ENCODE results near the gene PROM2. TPM values are rescaled to one million over a fixed set of nuclear protein-coding genes. Genes with fewer than 3 reads are reported as not detected.

The PROM2 gene
- total RNA-seq, 1 donor from 2014 or later = 18.5 TPM

DNA sequence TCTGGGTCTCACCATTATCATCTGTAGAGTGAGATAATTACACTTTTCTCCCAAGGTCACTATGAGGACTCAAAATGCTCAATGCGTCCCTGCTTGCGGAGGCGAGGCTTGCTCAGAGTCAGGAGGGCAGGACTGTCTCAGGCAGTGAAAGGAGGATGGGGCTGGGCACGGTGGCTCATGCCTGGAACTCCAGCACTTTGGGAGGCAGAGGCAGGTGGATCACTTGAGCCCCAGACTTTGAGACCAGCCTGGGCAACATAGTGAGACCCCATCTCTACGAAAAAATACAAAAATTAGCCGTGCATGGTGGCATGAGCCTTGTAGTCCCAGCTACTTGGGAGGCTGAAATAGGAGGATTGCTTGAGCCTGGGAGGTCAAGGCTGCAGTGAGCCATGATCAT is 21.1 kb downstream of the PROM2 start:
- Mint-ChIP-seq H3K36me3 (peaks cover 6% of the 10 kb centered on the region), H3K4me3 (no peak overlapping the region)

DNA sequence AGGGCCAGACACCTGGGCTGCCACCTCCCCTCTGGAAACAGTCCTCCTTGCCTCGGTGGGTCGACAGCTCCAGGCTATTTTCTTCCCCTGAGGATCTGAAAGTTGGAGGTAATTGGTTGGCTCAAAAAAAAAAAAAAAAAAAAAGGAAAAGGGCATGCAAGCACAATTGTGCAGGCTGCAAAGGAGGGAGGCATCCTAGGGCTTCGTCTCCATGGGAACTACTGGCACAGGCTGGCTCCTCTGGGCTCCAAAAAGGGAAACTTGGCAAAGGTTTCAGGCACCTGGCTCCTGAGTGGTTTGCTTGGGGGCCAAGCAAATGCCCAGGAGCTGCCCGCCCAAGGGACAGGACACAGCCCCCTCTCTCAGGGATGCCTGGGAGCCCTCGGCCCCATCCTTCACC is 21.8 kb downstream of the PROM2 start:
- Mint-ChIP-seq H3K4me3 (no peak overlapping the region), H3K27ac (no peak overlapping the region), H3K36me3 (peaks cover 3% of the 10 kb centered on the region), H3K4me1 (ENCODE audit: unreplicated experiment) (peaks cover 13% of the 10 kb centered on the region), H3K9me3 (no peaks in the 10 kb centered on the region), H3K27me3 (no peaks in the 10 kb centered on the region)
- DNase-seq (ENCODE audit: extremely low spot score, unreplicated experiment) = no peak
- TF ChIP-seq, protein P1, sequence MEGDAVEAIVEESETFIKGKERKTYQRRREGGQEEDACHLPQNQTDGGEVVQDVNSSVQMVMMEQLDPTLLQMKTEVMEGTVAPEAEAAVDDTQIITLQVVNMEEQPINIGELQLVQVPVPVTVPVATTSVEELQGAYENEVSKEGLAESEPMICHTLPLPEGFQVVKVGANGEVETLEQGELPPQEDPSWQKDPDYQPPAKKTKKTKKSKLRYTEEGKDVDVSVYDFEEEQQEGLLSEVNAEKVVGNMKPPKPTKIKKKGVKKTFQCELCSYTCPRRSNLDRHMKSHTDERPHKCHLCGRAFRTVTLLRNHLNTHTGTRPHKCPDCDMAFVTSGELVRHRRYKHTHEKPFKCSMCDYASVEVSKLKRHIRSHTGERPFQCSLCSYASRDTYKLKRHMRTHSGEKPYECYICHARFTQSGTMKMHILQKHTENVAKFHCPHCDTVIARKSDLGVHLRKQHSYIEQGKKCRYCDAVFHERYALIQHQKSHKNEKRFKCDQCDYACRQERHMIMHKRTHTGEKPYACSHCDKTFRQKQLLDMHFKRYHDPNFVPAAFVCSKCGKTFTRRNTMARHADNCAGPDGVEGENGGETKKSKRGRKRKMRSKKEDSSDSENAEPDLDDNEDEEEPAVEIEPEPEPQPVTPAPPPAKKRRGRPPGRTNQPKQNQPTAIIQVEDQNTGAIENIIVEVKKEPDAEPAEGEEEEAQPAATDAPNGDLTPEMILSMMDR (conservative IDR thresholded peaks at IDR 0.05) = no peak

More for the DNA sequence above, 21.1 kb downstream of the PROM2 start:
- Mint-ChIP-seq H3K27me3 (no peaks in the 10 kb centered on the region), H3K9me3 (peaks cover 3% of the 10 kb centered on the region), H3K27ac (no peak overlapping the region), H3K4me1 (ENCODE audit: unreplicated experiment) (peaks cover 13% of the 10 kb centered on the region)
- TF ChIP-seq, protein P1 (conservative IDR thresholded peaks at IDR 0.05) = no peak
- no peak for DNase-seq (ENCODE audit: extremely low spot score, unreplicated experiment)

DNA sequence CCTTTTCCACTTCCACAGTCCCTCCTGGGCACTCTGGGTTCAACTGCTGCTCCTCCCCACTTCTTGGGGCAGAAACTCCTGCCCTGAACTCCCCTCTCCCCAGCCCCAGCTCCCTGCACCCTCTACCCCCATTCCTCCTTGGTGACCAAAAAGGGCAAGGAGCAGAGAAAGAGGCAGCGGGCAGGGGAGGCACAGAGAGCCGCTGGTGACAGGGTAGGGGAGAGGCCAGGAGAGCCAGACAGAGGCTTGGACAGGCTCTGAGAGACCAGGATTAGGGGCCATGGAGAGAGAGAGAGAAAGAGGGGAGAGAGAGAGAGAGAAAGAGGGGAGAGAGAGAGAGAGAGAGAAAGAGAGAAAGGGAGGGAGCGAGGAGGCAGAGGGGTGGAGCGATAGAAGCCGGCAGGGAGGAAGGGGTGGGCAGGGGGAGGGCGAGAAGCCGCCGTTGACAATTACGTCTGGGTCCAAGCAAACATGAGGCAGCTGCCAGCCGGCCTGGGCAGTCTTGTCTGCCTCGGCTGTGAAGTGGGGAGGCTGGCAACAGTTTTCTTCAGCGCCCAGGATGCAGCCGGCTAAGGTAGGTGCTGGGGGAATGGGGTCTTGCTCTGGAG is 22.7 kb downstream of the PROM2 start, which contains the start of gene KCNIP3:
Gene KCNIP3 (plus strand): TSS at position 468 of the 608 bp plus-strand sequence. CDS start 92 bp downstream, at position 560.
- no peak for DNase-seq (ENCODE audit: extremely low spot score, unreplicated experiment)
- no peak within 1 kb of the TSS for H3K27ac Mint-ChIP-seq
- H3K4me1 Mint-ChIP-seq (ENCODE audit: unreplicated experiment) = peaks cover 13% of the 10 kb centered on the region
- peak within 1 kb of the TSS; percentile 39 for H3K4me3 Mint-ChIP-seq
- H3K9me3 Mint-ChIP-seq = no peaks in the 10 kb centered on the region
- H3K36me3 Mint-ChIP-seq = no peaks in the 10 kb centered on the region
- TF ChIP-seq, protein P1 (conservative IDR thresholded peaks at IDR 0.05) = no peak
- no peaks in the 10 kb centered on the region for H3K27me3 Mint-ChIP-seq

DNA sequence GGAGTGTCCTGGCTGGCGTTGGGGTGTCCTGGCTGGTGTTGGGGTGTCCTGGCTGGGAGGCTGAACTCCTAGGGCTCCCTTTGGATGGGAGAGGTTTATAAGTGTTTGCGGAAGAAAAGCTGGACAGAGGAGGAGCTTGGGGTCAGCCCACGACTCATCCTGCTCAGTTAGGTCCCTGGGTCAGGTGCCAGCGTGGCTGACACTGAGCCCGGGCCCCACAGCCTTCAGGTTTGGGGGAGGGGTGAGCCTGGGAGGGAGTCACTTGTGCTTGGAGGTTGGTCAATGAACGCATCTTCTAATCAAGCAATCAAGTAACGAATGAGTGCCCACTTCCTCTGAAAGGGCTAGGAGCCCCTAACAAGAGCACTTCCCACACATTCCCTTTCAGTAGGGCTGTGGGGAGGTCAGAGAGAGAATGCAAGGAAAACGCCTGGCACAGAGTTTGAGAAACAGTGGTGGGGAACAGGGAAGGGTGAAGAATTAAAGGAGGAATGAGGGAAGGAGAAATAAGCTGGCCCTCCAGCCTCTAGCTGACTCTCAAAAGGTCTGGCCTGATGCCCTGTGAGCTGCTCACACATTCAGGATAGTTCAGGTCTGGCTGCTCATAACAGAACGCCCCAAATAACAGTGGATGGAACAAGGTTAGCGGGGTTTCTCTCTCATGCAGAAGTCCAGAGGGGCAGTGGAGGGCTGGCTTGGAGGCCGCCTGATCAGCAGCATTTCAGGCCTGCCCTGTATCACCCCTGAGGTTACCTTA is 23.6 kb downstream of the PROM2 start:
- Mint-ChIP-seq H3K9me3 (no peaks in the 10 kb centered on the region), H3K36me3 (no peaks in the 10 kb centered on the region), H3K4me3 (peak overlapping the region; percentile 39), H3K27me3 (no peaks in the 10 kb centered on the region), H3K27ac (no peak overlapping the region), H3K4me1 (ENCODE audit: unreplicated experiment) (peaks cover 13% of the 10 kb centered on the region)
- TF ChIP-seq, protein P1 (conservative IDR thresholded peaks at IDR 0.05) = no peak
- no peak for DNase-seq (ENCODE audit: extremely low spot score, unreplicated experiment)

DNA sequence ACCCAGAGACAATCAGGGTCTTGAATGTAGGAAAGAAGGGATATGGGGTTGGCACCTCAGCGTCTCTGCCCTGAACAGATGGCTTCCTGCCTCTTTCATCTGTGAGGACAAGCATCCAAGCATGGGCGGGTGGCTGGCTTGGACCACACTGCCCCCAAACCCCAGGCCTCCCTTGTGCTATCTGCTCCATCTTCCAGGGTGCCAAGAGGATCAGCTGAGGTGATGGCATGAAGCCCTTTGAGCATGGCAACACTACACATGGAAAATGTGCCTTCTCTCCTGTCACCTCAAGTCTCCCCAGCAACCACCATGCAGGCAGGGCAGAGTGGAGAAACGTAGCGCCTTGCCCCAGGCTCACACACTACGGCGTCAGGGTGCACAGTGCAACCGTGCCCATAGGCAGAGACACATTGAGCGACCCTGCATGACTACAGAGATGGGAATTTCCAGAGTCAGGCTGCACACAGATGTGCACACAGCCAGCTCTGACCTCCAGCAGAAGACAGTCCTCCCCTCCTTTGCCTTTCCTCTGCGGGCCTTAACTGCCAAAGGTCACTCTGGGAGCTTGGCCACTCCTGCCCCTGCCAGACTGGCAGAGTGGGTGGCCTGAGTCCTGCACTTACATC is 24.4 kb downstream of the PROM2 start:
- Mint-ChIP-seq H3K4me3 (no peak overlapping the region), H3K36me3 (no peaks in the 10 kb centered on the region), H3K9me3 (no peaks in the 10 kb centered on the region), H3K27me3 (no peaks in the 10 kb centered on the region), H3K27ac (no peak overlapping the region), H3K4me1 (ENCODE audit: unreplicated experiment) (peaks cover 13% of the 10 kb centered on the region)
- TF ChIP-seq, protein P1 (conservative IDR thresholded peaks at IDR 0.05) = no peak
- no peak for DNase-seq (ENCODE audit: extremely low spot score, unreplicated experiment)
